ENCODE data around the gene MS4A8.
"Not testable (repeated sequence)": the region's sequence is repeated elsewhere in the genome, so short reads cannot be mapped to it uniquely, and the experiment has no call there.

GRCh38 chr11:60758671-60759070 lies 59.3 kb downstream of the MS4A8 start:
- TF ChIP-seq CTCF (IDR thresholded peaks at IDR 0.05); POLR2AphosphoS5 (IDR thresholded peaks at IDR 0.05; ENCODE audit: insufficient read depth in 1 of 2, low read depth in 1 of 2): not testable (repeated sequence)
